ENCODE measurements around the gene ZFPL1.

The ZFPL1 gene

DNA sequence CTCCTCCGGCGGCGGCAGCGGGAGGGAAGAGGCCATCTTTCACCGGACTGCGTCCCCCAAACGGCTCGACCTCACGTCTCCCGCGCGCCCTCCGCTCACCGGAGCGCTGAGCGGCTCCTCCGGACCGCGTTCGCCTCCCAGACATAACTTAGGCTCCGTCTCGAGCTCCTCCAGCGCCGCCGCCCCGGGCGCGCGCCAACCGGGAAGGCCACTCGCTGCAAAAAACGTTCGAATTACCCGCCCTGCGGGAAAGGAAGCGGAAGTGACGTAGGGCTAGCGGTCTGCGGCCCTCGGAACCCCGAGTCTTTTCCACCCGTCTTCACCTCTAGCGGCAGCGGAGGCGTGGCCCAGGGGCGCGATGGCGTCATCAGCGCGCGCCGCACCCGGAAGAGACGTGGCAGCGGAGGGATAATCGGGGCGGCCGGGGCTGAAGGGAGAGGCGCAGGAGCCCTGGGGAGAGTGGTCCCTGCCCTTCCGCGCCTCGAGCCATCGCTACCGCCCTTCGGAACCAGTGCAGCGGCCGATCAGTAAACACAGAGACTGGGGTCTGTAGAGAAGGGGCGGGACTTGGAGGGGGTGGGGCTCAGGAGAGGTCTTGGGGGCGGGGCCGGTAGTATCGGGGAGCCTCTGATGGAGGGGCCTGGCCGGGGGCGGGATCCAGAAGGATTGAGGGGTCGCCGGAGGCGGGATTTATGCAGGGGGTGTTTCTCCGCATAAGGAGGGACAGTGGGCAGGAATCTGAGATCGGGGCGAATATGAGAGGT lies at the start of gene ZFPL1, which contains the start of gene CDCA5:
Gene ZFPL1, plus strand, starts transcription at position 389 of the 764 bp plus-strand sequence. CDS start 477 bp downstream, outside the sequence.
Gene CDCA5, minus strand, starts transcription at position 207 of the 764 bp plus-strand sequence. Its CDS starts 62 bp downstream, at position 145.
- peak; percentile 95 for DNase-seq (ENCODE audit: low read depth)

DNA sequence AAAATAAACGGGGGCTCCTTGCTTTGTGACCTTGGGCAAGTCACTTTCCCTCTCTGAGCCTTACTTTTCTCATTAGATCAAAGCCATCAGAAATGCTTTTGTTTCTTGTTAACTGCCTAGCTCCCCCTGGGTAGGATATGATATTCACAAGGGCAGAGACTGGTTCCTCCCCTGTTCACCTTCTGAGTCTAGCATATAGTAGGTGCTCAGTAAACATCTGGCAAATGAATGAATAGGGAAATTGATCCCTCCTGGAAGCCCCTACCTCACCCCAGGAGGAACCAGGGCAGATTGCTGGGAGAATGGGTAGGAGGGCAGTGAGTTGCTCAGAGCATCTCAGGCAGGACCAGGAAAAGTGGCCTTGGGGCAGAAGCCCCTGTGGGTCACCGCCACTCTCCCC lies 49.6 kb upstream of the ZFPL1 start:
- no peak for DNase-seq (ENCODE audit: low read depth)

DNA sequence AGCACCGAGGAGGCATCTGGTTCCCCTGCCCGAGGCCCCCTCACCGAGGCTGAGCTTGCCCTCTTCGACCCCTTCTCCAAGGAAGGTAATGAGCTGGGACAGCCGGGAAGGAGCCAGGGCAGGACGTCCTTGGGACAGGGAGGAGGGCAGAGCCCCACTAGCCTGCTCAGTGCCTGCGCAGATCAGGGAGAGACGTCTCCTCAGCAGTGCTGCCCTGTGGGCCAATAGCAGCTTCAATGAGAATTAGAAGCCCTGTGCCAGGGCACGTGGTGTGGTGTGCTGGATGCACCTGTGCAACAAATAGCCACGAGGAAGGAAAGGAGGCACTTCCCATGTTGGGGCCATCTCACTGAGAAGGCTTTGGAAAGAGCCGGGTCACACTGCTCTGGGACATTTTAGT lies 48.4 kb upstream of the ZFPL1 start:
- no peak for DNase-seq (ENCODE audit: low read depth)

DNA sequence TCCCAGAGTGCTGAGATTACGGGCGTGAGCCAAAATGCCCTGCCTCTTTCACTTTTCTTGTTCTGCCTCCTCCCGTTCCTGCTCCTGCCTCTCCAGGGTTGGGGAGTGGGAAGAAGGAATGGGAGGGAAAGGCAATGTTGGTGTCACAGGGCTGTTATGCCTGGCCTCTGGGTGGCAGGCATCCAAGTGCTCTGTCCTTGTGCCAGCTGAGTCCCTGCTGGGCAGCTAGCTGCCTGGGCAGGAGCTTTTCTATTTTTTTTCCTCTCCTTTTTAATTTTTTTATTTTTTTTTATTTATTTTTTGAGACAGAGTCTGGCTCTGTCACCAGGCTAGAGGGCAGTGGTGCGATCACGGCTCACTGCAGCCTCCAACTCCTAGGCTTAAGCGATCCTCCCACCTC lies 47.1 kb upstream of the ZFPL1 start:
- DNase-seq (ENCODE audit: low read depth), result no peak

DNA sequence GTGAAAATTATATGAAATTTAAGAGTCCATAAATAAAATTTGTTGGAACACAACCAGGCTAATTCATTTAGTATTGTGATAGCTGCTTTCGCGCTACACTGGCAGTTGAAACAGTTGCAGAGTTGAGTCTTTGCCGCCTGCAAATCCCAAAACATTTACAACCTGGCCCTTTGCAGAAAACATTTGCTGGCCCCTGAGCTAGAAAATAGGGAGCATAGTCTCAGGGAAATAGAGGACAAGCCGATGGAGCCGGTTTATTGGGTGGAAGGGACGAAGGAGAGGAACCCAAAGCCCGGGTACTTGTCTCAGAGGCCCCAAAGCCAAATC lies 43.5 kb upstream of the ZFPL1 start:
- DNase-seq (ENCODE audit: low read depth), result no peak

DNA sequence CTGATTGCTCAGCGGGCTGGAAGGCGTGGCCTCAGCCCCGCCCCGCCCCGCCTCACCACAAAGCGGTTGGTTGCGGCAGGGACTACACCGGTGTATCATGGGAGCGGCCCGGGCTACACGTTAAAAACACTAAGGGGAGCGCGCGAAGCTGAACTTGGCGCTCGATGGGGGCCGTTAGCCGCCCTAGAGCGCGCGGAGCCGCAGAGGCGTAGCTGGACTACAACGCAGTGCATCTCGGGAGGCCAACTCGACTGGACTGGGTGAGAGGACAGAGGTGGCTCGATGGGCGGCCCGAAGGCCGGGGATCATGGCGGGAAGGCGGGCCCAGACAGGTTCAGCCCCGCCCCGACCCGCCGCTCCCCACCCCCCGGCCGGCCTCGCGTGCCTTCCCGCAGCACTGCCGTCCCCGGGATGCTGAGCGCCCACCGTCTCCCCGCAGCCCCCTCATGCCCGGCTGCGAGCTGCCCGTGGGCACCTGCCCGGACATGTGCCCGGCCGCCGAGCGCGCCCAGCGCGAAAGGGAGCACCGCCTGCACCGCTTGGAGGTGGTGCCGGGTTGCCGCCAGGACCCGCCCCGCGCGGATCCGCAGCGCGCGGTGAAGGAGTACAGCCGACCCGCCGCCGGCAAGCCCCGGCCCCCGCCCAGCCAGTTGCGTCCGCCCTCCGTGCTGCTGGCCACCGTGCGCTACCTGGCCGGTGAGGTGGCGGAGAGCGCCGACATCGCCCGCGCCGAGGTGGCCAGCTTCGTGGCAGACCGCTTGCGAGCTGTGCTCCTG lies 43.0 kb upstream of the ZFPL1 start, which contains the start of gene SAC3D1:
Gene SAC3D1, plus strand, starts transcription at position 364 of the 776 bp plus-strand sequence. Its CDS starts 83 bp downstream, at position 447.
- DNase-seq (ENCODE audit: low read depth), result peak; percentile 74

DNA sequence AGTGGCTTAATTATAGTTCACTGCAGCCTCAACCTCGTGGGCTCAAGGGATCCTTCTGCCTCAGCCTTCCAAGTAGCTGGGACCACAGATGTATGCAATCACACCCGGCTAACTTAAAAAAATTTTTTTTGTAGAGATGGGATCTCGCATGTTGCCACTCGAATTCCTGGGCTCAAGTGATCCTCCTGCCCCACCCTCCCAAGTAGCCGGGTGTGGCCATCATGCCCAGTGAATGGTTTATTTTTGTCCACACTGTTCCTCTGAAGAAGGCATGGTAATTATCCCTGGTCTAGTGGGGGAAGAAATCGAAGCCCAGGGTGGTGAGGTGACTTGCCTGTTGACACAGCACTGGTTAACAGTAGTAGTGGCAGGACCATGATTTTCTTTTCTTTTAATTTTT lies 41.1 kb upstream of the ZFPL1 start:
- DNase-seq (ENCODE audit: low read depth), result no peak

DNA sequence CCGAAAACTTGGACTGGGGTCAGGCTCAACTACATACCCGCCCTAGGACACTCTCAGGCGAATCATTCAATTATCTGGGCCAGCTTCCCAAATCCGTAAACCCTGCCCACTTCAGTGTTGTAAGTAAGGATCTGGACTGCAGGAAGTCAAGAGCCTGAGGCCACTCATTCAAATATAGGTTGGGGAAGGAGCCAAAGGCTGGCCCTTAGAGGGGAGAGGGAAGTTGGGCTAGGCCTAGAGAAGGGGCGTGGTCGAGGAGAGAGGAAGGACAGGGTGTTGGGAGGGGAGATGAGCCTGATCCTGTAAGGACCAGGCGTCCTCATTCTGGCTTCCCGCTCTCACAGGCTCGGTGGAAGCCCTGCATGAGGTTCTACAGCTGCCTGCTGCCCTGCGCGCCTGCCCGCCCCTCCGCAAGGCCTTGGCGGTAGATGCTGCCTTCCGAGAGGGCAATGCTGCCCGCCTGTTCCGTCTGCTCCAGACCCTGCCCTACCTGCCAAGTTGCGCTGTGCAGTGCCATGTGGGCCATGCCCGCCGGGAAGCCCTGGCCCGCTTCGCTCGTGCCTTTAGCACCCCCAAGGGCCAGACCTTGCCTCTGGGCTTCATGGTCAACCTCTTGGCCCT lies 40.0 kb upstream of the ZFPL1 start:
- no peak for DNase-seq (ENCODE audit: low read depth)

DNA sequence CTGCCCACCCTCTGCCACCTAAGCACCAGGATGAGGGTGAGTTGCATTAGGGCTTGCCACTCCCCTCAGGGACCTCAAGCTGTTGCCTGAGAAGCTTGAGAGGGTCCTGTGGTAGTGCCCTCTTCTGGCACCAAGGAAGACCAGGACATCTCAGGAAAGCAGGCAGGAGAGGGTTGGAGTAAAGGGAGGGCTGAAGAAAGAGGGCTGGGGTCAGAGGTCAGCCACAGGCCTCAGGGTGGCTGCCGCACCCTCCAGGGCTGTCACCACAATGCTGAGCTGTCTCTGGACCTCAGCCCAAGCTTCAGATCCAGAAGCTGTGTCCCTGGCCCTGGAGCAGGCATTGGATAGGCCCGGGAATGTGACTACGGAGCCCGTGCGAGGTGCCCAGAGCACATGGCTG lies 39.0 kb upstream of the ZFPL1 start:
- no peak for DNase-seq (ENCODE audit: low read depth)

DNA sequence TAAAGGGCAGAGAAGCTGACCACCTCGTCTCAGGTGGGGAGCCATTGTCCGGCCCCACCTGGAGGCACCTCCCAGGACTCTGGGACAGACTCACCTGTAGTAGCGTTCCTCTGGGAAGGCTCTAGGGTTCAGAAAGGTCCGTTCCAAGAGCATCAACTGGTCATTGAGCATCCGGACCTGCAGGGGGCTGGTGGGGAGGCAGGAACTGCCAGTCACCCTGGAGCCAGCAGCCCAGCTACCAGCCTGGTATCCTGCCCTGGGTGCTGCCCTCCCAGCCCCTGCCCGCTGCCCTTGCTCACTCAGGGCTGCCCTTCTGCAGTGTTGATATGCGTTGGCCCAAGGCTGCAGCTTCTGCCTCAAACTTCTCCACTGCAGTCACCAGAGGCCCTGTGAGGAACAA lies 38.3 kb upstream of the ZFPL1 start:
- DNase-seq (ENCODE audit: low read depth), result no peak

DNA sequence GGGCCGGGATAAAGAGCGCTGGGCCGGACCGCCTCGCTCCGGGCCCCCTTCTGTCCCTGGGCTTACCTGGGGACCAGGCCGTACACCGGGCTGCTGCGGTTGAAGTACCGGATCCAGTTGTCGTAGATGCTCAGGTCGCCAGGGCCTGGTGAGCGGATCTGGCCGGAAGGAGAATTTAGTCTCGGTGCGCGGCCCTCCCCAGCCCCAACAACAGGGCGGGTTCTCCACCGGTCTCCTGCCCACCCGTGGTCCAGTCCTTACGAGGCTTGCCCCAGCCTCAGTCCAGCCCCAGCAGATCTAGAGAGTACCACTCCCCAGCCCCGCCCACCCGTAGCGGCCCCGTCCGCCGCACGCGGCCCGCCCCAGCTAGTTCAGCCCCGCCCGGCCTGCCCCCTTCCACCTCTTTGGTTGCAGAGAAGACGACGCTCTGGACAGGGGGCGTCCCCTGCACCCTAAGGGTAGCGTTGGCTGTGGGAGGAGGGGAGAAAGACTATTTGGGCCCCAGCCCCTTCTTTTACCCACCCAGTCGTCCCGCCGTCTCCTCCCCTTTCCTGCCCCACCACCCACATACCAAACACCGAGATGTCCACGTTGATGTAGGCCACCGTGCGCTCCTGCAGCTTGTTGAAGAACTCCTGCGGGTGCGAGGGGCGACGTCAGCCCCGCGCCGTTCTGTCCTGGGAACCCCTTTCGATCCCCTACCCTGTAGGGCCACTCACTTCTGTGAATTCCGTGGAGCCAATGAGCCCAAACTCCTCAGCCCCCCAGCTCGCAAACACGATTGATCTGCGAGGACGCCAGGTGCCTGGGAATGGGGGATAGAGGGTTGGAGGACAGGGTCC lies 36.2 kb upstream of the ZFPL1 start:
- DNase-seq (ENCODE audit: low read depth), result no peak

DNA sequence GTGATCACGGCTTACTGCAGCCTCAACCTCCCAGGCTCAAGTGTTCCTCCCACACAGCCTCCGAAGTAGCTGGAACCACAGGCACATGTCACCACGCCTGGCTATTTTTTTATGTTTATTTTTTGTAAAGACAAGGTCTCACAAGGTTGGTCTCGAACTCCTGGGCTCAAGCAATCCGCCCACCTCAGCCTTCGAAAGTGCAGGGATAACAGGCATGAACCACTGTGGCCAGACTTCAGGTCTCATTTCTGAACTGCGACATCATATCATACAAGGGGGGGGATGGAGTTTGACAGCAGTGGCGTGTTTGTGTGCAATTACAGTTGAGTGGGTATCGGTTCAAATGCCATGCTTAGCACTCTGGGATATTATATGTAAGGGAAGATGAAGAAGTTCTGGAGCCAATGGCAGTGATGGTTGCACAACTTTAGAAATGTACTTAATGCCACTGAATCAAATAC lies 32.6 kb upstream of the ZFPL1 start:
- no peak for DNase-seq (ENCODE audit: low read depth)

DNA sequence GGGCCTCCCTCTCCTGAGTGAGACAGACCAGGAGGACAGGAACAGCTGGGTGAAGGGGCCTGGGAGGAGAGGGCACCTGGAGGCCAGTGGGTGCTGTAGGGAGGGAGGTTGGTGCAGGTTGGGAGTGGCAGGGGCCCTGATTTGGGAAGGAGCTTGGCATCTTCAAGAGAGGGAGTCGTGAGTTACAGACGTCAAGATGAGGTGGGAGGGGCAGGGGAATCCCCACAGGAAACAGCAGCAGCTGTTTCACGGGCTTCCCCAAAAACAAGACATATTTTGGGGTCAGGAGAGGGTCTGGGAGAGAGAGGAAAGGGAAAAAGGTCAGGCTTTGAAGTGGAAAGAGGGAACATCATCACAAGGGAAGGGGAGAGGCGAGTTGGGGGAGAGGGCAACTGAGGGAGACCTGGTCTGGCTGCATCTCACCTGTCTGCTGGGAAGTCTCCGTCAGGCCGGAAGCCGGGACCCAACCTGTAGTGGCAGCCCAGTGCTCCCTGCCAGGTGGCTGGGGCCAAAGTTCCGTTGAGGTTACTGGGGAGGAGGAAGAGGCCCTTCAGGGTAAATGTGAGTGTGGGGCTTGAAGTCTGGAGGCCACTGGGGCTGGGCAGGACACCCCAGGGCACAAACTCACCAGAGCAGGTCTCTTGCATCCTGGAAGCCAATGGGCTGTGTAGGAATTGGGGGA lies 30.1 kb upstream of the ZFPL1 start:
- no peak for DNase-seq (ENCODE audit: low read depth)

DNA sequence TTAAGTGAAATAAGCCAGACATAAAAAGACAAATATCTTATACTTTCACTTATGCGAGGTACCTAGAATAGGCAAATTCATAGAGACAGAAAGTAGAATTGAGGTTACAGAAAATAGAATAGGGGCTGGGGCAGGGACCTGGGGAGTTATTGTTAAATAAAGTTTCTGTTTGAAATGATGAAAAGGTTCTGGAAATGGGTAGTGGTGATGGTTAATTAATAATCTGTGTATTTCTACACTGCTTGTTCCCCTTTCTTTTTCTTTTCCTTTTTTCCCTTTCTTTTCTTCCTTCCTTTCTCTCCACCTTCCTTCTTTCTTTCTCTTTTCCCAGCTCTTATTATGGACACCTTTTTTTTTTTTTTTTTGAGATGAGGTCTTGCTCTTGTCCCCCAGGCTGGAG lies 28.5 kb upstream of the ZFPL1 start:
- no peak for DNase-seq (ENCODE audit: low read depth)

DNA sequence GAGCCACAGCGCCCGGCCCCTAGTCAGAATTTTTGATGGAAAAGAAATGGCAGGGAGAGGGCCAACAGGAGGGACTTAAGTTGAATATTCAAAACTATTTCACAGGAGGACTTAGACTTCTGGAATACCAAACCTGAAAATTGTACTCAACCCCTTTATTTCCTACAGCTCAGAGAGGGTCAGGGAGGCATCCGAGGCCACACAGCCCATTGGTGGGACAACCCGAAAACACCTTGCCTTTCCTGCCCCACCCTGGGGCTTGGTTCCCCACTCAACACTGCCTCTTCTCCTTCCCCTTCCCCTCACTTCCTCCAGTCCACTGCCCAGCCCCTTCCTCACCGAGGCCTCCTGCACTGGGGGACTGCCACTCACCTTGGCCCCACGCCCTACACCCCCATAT lies 27.0 kb upstream of the ZFPL1 start:
- DNase-seq (ENCODE audit: low read depth), result no peak

DNA sequence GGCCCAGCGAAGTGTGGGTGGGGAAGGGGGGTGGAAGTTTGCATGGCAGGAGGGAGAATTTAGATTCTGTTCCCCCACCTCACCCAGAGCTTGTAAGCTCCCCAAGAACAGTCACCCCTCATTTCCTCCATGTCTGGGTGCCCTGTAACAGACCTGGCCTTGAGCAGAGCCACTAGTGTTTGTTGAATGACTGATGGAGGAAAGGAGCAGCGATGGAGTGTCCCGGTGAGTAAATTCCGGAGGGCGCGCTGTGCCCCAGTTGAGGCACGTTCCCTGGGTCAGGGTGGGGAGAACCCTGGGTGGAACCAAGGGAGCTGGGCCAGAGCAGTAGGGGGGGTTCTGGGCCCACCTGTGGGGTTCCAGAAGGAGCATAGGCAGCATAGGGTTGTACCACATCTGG lies 26.5 kb upstream of the ZFPL1 start:
- no peak for DNase-seq (ENCODE audit: low read depth)

DNA sequence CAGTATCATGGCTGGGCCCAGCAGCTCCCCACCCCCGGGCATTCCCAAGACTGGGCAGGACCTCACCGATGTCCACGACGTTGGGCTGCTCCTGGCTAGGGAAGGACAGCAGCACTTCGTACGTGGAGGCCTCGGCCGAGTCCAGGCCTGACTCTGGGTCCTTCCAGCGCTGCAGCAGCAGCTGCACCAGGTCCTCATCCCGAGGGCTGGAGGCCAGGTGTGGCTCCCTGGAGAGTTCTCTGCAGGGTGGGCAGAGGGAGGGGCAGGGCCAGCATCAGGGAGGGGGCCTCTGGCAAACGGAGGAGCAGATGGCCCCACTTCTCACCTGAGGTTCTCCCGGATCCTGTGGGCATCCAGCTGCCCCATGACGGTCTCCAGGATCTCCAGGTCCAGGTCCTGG lies 26.0 kb upstream of the ZFPL1 start:
- no peak for DNase-seq (ENCODE audit: low read depth)

DNA sequence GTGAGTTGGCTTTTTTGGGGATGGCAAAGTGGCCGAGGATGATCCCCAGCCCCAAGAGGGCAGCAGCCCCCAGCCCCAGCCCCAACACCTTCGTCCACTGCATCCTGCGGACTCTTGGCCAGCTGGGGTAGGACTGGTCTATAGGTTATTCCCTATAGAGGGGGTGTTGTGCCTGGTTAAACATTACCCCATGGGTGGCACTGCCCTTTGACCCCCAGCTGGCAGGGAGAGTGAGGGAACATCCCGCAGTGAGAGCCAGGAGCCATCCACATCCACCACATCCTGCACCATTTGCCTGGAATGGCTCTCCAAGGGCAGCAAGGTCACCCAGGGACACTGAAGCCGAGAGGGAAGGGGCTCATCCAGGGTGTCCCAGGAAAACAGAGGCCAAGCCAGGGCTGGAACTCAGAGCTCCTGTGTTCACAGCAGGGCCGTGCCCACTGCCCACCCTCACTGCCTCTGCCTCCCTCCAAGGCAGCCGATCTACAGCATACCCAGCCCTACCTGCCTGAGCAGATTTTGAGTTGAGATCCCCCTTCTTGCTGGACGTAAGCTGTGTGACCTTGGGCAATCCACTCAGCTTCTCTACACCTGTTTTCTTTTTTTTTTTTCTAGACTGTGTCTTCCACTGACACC lies 25.5 kb upstream of the ZFPL1 start, which contains the start of gene NAALADL1:
Gene NAALADL1, minus strand, starts transcription at position 135 of the 636 bp plus-strand sequence. Its CDS starts 32 bp downstream, at position 103.
- DNase-seq (ENCODE audit: low read depth), result no peak

DNA sequence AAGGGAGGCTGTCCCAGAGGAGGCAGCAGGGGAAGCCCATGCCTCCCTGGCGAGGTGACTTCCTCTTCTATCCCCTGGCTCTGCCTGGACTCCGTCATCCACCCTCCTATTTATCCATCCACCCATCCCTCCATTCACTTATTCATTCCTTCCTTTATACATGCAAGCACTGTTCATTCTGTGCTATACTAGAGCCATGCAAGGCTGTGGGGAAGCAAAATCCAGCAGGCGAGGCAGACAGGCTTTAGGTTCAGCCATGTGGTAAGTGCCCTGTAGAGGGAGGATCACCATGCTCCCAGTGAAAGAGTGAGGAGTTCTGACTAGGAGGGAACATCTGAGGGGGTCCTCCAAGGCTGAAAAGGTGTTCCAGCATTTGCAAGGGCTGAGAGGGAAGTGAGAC lies 24.5 kb upstream of the ZFPL1 start:
- no peak for DNase-seq (ENCODE audit: low read depth)

DNA sequence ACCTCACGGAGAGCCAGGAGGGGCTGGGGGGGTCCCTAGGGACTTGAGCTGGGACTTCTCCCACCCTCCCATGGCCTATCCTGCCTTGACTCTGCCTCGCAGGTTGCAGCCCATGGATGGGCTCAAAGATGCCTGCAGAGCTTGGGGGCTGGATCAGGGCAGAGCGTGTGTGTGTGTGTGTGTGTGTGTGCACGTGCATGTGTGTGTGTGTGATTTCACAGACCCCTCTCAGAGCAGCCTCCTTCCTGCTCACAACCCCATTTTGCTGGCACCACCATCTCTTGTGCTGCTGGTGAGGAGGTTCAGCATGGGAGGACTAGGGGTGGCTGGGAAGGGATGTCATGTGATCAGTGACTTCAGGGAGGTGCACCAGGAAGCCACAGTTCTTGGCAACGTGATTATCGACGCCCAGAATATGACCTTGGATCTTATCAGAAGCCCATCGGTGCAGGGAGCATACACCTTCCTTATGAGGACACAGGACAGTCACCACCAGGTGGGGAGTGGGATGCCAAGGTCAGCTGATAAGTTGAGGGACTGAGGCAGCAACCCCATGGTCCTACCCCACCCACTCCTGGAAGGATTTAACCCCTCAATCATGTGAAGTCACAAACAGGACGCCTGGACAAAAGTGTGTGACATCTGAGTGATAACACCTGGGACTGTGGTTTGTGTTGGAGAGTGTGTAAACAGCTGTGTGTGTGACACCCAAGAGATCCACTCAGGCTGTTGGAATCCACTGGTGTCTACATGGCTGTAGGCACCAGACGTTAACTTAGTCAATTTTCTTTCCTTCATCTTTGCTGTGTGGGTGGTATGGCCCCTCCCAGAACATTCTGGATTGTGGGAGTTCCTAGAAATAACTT lies 23.8 kb upstream of the ZFPL1 start:
- no peak for DNase-seq (ENCODE audit: low read depth)

Measured in activated T-helper 1 cell treated with Interleukin-2 at 50 U/mL for 16 hours (primary cell).